HepG2 (cell line): Measurements from ENCODE around the gene TBC1D24. TPM values are rescaled to one million over a fixed set of nuclear protein-coding genes. Genes with fewer than 3 reads are reported as not detected.

Source experiments
- FOXO1 ChIP-seq: sonication (generic); formaldehyde crosslinking; IDR thresholded peaks from 2 replicates; pipeline ENCODE4 v1.4.0; 2020; ENCODE audit warnings: missing genetic modification reagents
- HDAC2 ChIP-seq: sonication (generic); formaldehyde crosslinking; IDR thresholded peaks from 2 replicates; pipeline ENCODE4 v1.4.0; 2020; ENCODE audit warnings: missing genetic modification reagents
- HNRNPUL1 ChIP-seq: fragments of 200-400 bp; formaldehyde crosslinking; IDR thresholded peaks from 2 replicates; pipeline ENCODE4 v1.6.1; 2017; ENCODE audit warnings: low read depth, mild to moderate bottlenecking, low read length, moderate library complexity
- KDM6A ChIP-seq: IDR thresholded peaks from 2 replicates; pipeline ENCODE4 v1.6.1; 2016; ENCODE audit warnings: low read depth
- PCBP1 ChIP-seq: fragments of 200-400 bp; formaldehyde crosslinking; IDR thresholded peaks from 2 replicates; pipeline ENCODE4 v1.6.1; 2017; ENCODE audit warnings: mild to moderate bottlenecking, low read depth, low read length, borderline replicate concordance
- RFX5 ChIP-seq: IDR thresholded peaks from 2 replicates; pipeline ENCODE4 v1.6.1; 2011; ENCODE audit warnings: low read depth, low read length, improper control_type of control experiment
- SSRP1 ChIP-seq: IDR thresholded peaks from 2 replicates; pipeline ENCODE4 v1.6.1; 2016; ENCODE audit warnings: control low read depth
- TSC22D2 ChIP-seq: sonication (generic); formaldehyde crosslinking; IDR thresholded peaks from 2 replicates; pipeline ENCODE4 v1.5.1; 2020; ENCODE audit warnings: missing genetic modification reagents, mild to moderate bottlenecking, borderline replicate concordance
- ZNF337 ChIP-seq: sonication (generic); formaldehyde crosslinking; IDR thresholded peaks from 2 replicates; pipeline ENCODE4 v1.5.1; 2020; ENCODE audit warnings: missing genetic modification reagents, low read depth, mild to moderate bottlenecking, borderline replicate concordance
- ZNF367 ChIP-seq: sonication (generic); formaldehyde crosslinking; IDR thresholded peaks from 2 replicates; pipeline ENCODE4 v1.4.0; 2020; ENCODE audit warnings: missing genetic modification reagents, borderline replicate concordance
- ZNF550 ChIP-seq: sonication (generic); formaldehyde crosslinking; IDR thresholded peaks from 2 replicates; pipeline ENCODE4 v1.4.0; 2020; ENCODE audit warnings: mild to moderate bottlenecking, missing genetic modification reagents, borderline replicate concordance
- ZNF703 ChIP-seq: sonication (generic); formaldehyde crosslinking; IDR thresholded peaks from 2 replicates; pipeline ENCODE4 v1.5.1; 2020; ENCODE audit warnings: missing genetic modification reagents, mild to moderate bottlenecking, moderate library complexity, borderline replicate concordance
- ZNF841 ChIP-seq: sonication (generic); formaldehyde crosslinking; IDR thresholded peaks from 2 replicates; pipeline ENCODE4 v1.8.1; 2023; ENCODE audit warnings: missing genetic modification reagents, borderline replicate concordance
- polyA plus RNA-seq, 8 experiments: library from polyadenylated mRNA; depleted of rRNA in 3 of 8; stranded (reverse) in 7 of 8; unstranded in 1 of 8; fragments of >200 nt; fragmentation: Illumina TruSeq in 4 of 8; extraction: Trizol in 4 of 8; gene quantifications; 2 replicates each; pipeline versions ENCODE4 v1.2.1 to v1.2.3, GENCODE V29; 2011 to 2016; ENCODE audit warnings: low read depth in 4 of 8, missing spikeins in 1 of 8, mixed read lengths in 1 of 8; ENCODE audit not compliant: insufficient read depth in 1 of 8
- total RNA-seq, 5 experiments: library from RNA; depleted of rRNA; stranded (reverse); fragments of >200 nt; fragmentation: Illumina TruSeq; extraction: Trizol; gene quantifications; 2 replicates each; pipeline ENCODE4 v1.2.3, GENCODE V29; 2016; ENCODE audit warnings: low read depth in 1 of 5
- TF ChIP-seq, protein P1 (sequence below): sonication (generic); formaldehyde crosslinking; IDR thresholded peaks from 2 replicates; pipeline ENCODE4 v1.5.1; 2020; ENCODE audit warnings: mild to moderate bottlenecking, missing genetic modification reagents, moderate library complexity
- TF ChIP-seq, protein P2 (sequence below): sonication (generic); formaldehyde crosslinking; IDR thresholded peaks from 2 replicates; pipeline ENCODE4 v1.5.0; 2020; ENCODE audit warnings: missing genetic modification reagents
- TF ChIP-seq, protein P3 (sequence below): sonication (generic); formaldehyde crosslinking; IDR thresholded peaks from 2 replicates; pipeline ENCODE4 v1.8.0; 2022; ENCODE audit warnings: mild to moderate bottlenecking, missing genetic modification reagents, moderate library complexity
- TF ChIP-seq, protein P4 (sequence below): sonication (generic); formaldehyde crosslinking; IDR thresholded peaks from 2 replicates; pipeline ENCODE4 v1.4.0; 2020; ENCODE audit warnings: low read depth, mild to moderate bottlenecking, missing genetic modification reagents
- TF ChIP-seq, protein P5 (sequence below): sonication (generic); formaldehyde crosslinking; IDR thresholded peaks from 2 replicates; pipeline ENCODE4 v1.4.0; 2020; ENCODE audit warnings: mild to moderate bottlenecking, missing genetic modification reagents
- TF ChIP-seq, protein P6 (sequence below): sonication (generic); formaldehyde crosslinking; IDR thresholded peaks from 2 replicates; pipeline ENCODE4 v1.8.0; 2022; ENCODE audit warnings: mild to moderate bottlenecking, missing genetic modification reagents

Gene TBC1D24
- total and polyA plus RNA-seq, 2 of the 13 experiments (the other 11 are each of a cell fraction or from before 2014, with no cell fraction given) = 7.7 to 13.7 TPM

DNA sequence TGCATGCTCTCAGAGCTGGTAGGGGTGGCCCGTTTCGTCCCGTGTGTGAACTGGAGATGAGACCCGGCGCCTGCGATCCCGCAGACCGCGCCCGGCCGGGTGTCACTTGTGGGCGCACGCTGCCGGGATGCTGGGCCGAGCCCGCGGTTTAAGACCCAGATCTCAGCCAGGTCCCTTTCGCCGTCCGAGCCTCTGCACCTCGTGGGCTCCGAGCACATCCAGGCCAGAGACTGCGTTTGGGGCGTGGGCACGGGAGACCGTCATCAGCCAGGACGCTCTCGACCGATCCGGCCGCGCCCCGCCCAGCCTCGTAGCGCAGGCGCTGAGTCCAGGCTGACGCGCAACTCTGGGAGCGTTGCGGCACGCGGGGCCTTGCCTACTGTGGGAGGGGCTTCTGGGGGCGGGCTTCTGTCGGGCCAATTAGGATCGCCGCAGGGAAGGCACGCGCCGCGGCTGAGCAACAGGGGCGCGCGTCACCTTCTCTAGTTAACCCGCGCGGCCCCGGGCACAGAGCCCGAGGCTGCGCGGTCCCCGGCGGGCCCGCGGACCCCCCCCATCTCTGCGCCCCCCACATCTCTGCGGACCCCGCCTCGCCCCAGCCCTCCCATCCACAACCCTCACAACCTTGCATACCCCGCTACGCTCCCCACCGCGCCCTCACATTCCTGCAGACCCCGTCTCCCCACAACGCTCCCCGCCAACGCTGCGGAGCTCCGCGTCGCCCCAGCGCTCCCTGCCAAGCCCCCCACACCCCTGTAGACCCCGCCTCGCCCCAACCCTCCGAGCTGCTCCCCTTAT, 57.0 kb downstream of the TBC1D24 start (continued):
- TF ChIP-seq, protein P1, sequence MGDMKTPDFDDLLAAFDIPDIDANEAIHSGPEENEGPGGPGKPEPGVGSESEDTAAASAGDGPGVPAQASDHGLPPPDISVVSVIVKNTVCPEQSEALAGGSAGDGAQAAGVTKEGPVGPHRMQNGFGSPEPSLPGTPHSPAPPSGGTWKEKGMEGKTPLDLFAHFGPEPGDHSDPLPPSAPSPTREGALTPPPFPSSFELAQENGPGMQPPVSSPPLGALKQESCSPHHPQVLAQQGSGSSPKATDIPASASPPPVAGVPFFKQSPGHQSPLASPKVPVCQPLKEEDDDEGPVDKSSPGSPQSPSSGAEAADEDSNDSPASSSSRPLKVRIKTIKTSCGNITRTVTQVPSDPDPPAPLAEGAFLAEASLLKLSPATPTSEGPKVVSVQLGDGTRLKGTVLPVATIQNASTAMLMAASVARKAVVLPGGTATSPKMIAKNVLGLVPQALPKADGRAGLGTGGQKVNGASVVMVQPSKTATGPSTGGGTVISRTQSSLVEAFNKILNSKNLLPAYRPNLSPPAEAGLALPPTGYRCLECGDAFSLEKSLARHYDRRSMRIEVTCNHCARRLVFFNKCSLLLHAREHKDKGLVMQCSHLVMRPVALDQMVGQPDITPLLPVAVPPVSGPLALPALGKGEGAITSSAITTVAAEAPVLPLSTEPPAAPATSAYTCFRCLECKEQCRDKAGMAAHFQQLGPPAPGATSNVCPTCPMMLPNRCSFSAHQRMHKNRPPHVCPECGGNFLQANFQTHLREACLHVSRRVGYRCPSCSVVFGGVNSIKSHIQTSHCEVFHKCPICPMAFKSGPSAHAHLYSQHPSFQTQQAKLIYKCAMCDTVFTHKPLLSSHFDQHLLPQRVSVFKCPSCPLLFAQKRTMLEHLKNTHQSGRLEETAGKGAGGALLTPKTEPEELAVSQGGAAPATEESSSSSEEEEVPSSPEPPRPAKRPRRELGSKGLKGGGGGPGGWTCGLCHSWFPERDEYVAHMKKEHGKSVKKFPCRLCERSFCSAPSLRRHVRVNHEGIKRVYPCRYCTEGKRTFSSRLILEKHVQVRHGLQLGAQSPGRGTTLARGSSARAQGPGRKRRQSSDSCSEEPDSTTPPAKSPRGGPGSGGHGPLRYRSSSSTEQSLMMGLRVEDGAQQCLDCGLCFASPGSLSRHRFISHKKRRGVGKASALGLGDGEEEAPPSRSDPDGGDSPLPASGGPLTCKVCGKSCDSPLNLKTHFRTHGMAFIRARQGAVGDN = peak; percentile 92
- TF ChIP-seq, protein P2, sequence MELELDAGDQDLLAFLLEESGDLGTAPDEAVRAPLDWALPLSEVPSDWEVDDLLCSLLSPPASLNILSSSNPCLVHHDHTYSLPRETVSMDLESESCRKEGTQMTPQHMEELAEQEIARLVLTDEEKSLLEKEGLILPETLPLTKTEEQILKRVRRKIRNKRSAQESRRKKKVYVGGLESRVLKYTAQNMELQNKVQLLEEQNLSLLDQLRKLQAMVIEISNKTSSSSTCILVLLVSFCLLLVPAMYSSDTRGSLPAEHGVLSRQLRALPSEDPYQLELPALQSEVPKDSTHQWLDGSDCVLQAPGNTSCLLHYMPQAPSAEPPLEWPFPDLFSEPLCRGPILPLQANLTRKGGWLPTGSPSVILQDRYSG = no peak
- TF ChIP-seq ZNF550 (CRISPR knock-in tag) (0 out of 2 replicates have a peak, but pooled peaks have one; percentile 70), ZNF703 (CRISPR knock-in tag) (no peak), ZNF337 (CRISPR knock-in tag) (0 out of 2 replicates have a peak, but pooled peaks have one; percentile 63), FOXO1 (CRISPR knock-in tag) (no peak; the same call in 1 of the 2 replicates), ZNF841 (no peak), RFX5 (no peak; the same call in 1 of the 2 replicates), HDAC2 (CRISPR knock-in tag) (no peak), PCBP1 (no peak), KDM6A (no peak), ZNF367 (no peak), HNRNPUL1 (peak; percentile 93), SSRP1 (CRISPR knock-in tag) (no peak), TSC22D2 (CRISPR knock-in tag) (no peak)
- TF ChIP-seq, protein P3, sequence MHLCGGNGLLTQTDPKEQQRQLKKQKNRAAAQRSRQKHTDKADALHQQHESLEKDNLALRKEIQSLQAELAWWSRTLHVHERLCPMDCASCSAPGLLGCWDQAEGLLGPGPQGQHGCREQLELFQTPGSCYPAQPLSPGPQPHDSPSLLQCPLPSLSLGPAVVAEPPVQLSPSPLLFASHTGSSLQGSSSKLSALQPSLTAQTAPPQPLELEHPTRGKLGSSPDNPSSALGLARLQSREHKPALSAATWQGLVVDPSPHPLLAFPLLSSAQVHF (CRISPR knock-in tag) = no peak
- TF ChIP-seq, protein P4, sequence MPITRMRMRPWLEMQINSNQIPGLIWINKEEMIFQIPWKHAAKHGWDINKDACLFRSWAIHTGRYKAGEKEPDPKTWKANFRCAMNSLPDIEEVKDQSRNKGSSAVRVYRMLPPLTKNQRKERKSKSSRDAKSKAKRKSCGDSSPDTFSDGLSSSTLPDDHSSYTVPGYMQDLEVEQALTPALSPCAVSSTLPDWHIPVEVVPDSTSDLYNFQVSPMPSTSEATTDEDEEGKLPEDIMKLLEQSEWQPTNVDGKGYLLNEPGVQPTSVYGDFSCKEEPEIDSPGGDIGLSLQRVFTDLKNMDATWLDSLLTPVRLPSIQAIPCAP (CRISPR knock-in tag) = no peak
- TF ChIP-seq, protein P5, sequence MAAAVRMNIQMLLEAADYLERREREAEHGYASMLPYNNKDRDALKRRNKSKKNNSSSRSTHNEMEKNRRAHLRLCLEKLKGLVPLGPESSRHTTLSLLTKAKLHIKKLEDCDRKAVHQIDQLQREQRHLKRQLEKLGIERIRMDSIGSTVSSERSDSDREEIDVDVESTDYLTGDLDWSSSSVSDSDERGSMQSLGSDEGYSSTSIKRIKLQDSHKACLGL (CRISPR knock-in tag) = peak; percentile 76
- TF ChIP-seq, protein P6, sequence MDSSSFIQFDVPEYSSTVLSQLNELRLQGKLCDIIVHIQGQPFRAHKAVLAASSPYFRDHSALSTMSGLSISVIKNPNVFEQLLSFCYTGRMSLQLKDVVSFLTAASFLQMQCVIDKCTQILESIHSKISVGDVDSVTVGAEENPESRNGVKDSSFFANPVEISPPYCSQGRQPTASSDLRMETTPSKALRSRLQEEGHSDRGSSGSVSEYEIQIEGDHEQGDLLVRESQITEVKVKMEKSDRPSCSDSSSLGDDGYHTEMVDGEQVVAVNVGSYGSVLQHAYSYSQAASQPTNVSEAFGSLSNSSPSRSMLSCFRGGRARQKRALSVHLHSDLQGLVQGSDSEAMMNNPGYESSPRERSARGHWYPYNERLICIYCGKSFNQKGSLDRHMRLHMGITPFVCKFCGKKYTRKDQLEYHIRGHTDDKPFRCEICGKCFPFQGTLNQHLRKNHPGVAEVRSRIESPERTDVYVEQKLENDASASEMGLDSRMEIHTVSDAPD (CRISPR knock-in tag) = no peak
